ENCODE results near the gene HMX3.

The HMX3 gene

DNA sequence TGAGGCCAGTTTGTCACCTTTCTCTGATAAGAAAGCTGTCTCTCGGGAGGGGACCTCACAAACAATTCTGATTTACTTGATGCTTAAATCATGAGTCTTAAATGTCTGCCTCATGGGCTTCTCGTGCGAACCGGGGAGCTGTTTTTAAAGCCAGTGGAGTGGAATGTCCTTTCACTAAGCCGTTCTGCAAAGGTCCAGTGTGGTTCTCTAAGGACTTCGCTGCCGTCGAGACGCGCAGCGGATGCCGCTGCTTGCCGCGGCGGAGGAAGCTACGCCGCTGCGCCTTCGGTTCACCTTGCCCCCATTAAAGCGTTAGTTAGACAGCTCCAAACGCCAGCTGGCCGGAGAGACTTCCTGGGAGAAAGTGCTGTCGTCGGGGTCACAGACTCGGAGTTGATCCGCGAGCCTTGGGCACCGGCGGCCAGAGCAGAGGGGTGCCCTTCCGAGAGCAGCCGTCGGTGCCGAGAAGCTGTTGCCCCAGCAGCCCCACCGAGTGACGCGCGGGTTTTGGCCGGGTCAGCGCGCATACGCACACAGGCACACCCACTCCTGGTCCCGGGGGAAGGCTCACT, 1.3 kb upstream of the HMX3 start:
- no peak for DNase-seq (ENCODE audit: low read depth)

DNA sequence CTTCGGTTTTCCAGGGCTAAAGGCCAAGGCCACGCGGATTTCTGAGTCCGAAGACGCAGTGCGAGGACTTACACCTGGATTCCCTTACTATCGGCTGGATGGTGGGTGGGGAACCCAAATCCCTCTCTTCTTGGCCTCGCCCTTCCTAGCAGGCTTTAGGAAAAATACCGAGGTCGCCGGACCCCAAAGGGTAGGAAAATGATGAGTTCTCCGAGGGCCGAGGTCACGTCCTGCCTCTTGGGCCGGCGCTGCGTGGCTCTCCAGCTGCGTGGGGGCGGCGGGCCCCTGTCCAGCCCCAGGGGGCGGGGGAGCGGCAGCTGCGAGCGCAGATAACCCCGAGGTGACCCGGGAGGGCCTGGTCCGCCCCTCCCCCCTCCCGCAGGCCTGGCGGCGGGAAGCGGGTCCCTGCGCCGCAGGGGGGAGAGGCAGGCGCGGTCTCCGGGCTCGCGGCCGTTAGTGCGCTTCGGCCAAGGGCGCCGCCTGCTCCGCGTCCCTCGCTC, 805 bp upstream of the HMX3 start:
- no peak for DNase-seq (ENCODE audit: low read depth)

DNA sequence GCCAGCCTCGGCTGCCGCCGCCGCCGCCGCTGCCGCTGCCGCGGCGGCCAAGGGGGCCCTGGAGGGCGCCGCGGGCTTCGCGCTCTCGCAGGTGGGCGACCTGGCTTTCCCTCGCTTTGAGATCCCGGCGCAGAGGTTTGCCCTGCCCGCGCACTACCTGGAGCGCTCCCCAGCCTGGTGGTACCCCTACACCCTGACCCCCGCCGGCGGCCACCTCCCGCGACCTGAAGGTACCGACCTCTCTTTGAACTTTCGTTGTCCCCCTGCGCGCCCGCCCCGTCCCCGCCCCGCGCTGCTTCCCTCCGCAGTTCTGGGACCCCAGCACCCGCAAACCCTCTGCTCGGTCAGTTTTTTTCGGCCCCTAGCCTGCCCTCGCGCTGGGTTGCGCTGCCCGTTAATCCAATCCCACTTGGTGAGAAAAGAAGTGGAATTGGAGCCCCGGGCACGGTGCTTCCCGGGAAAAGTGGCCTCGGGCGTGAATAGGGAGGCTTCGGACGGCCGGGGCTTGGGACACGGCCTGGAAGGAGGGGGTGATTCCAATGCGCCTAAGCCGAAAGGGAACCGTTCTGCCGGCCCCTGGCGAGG, 543 bp downstream of the HMX3 start:
- no peak for DNase-seq (ENCODE audit: low read depth)

DNA sequence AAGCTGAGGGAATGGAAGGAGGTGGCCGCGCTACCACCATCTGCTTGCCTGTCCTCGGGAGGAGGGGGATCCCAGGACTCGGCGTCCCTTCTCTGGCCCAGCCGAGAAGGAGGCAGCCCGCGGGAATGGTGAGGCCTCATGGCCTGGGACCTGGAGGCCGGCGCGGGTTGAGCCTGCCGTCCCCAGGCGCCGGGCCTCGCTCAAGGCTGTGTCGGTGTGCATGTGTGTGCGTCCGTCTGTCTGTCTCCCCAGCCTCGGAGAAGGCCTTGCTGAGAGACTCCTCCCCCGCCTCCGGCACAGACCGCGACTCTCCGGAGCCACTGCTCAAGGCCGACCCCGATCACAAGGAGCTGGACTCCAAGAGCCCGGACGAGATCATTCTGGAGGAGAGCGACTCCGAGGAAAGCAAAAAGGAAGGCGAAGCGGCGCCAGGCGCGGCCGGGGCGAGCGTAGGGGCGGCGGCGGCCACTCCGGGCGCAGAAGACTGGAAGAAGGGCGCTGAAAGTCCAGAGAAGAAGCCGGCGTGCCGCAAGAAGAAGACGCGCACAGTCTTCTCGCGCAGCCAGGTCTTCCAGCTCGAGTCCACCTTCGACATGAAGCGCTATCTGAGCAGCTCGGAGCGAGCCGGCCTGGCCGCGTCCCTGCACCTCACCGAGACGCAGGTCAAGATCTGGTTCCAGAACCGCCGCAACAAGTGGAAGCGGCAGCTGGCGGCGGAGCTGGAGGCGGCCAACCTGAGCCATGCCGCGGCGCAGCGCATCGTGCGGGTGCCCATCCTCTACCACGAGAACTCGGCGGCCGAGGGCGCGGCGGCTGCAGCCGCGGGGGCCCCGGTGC, 1.3 kb downstream of the HMX3 start:
- DNase-seq (ENCODE audit: low read depth) = no peak

GRCh38 chr10:123139165-123139520, 3.4 kb downstream of the HMX3 start:
- DNase-seq (ENCODE audit: low read depth) = no peak

DNA sequence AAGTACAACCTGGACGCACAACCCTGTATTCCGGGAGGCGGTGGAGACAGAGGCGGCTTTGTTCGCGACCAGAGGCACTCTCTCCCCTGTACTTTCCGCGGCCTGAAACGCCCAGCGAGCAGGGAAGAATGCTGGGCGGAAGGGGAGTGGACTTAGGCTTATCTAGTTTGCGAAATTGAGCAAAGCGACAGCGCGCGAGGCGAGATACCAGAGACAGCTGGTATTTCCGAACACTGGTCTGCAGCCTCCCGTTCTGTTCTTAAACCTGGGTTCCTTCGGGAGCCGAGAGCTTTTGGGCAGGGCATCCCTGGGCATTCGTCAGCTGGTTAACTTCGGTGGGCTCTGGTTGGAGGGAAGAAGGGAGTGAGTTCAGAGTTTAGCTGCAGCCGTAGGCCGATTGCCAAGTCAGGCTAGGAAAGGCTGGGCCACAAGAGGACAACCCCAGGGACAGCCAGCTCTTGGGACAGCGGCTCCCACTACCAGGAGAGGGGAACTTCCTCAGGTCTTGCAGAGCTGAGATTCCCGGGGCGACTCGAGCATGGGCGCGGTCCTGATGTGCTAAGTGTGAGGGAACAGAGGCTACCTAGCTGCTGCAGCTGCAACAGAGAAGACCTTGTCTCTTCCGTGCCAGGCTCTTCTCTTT, 3.9 kb downstream of the HMX3 start:
- no peak for DNase-seq (ENCODE audit: low read depth)

DNA sequence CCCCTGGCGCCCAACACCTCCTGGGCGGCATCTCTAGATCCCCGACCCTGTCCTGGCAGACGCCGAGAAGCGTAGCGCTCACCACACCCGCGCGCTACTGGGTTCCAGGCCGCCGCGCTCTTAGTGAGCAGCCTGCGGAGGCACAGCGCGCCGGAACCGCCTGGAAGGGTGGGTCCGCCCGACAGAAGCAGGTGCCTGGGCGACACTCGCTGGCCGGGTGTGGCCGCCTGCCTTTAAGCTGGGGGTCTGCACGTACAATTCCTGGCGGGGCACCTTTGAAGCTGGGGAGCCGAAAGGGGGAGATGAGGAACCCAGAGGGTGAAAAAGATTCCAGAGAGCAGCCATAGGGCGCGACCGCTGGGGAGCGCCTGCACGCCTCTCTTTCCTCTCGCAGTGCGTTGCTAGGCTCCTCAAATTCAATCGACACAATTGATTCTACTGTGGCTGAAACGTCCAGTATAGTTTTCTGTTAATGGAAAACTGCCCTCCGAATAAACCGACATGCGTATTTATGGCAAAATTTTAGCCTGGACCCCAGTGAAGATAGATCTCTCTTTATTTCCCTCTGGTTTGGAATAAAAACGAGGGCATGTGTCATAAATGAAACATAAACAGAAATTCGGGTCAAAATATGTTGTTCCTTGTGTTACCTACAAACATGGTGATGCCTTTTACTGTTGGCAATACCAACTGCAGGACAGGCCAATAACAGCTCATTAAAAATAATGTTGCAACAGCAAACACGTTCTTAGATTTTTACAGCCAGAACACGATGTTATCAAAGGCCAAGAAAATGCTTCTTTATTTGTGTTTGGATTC, 4.6 kb downstream of the HMX3 start:
- no peak for DNase-seq (ENCODE audit: low read depth)

GRCh38 chr10:123140983-123141390, 5.2 kb downstream of the HMX3 start:
- DNase-seq (ENCODE audit: low read depth) = no peak

GRCh38 chr10:123141791-123142700, 6.3 kb downstream of the HMX3 start:
- no peak for DNase-seq (ENCODE audit: low read depth)

GRCh38 chr10:123142701-123143161, 7.0 kb downstream of the HMX3 start:
- no peak for DNase-seq (ENCODE audit: low read depth)

DNA sequence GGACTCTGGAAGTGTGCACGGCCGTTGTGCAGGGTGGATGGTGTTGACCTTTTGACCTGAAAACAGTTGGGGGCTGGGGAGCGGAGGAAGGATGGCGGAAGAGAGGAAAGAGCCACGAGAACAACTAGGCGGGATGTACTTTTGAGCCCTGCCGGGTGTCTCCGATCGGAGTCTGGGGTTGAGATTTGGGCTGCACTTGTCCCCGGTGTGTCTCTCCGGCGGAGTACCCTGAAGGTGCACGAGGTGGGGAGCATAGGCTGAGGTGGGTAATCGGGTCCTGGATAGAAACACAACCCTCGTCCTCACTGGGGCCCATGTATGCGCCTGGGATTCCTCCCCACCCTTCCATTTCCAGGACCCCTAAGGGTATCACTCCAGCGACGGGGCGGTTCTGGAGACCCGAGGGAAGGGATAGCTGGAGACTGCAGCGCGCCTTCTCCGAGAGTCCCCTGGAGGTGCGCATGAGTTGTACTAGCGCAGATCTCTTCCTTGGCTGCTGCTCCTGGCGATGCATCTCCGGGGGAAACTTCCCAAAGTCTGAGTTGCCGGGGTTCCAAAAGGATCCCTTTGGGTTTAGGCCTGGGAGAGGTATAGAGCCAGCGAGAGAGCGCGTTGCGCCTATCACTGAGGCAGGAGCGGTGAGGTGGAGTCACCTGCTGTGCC, 7.5 kb downstream of the HMX3 start:
- DNase-seq (ENCODE audit: low read depth) = no peak

DNA sequence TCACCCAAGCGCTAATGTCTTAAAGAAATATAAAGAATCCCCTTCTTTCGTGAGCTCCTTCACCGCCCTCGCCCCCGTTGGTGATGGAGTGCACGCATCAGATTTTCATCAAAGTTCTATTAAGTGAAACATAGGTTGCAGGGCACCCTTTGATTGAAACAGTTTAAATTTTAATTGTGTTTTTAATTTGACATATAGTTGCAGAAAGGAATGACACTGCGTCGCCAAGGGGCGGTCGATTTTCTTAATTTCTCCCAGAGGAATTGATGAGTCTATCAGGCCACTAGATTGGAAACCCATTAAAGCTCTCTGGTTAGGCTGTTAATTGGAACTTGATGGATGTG, 8.0 kb downstream of the HMX3 start:
- no peak for DNase-seq (ENCODE audit: low read depth)

GRCh38 chr10:123144697-123145541, 9.1 kb downstream of the HMX3 start:
- DNase-seq (ENCODE audit: low read depth) = no peak

DNA sequence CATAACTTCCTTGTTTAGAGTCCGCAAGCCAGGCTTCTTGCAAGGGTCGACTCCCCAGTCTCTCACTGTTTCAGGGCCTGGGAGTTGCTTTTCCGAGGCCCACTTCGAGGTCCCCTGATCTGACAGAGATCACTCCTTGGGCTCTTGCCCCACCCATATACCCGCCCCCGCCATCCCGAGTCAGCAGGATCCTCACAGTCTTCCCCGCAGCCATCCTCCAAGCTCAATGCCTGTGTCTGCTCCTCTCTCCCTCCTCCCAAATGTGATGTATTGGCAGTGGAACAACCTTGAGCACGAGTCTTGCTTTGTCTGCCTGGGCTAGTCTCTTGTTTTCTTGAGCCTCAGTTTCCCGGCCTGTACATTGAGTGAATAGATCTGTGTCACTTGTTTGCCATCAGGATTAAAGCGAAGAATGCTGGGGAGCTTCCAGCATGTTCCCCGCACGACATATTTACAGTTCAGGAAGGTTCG, 9.8 kb downstream of the HMX3 start:
- DNase-seq (ENCODE audit: low read depth) = no peak

DNA sequence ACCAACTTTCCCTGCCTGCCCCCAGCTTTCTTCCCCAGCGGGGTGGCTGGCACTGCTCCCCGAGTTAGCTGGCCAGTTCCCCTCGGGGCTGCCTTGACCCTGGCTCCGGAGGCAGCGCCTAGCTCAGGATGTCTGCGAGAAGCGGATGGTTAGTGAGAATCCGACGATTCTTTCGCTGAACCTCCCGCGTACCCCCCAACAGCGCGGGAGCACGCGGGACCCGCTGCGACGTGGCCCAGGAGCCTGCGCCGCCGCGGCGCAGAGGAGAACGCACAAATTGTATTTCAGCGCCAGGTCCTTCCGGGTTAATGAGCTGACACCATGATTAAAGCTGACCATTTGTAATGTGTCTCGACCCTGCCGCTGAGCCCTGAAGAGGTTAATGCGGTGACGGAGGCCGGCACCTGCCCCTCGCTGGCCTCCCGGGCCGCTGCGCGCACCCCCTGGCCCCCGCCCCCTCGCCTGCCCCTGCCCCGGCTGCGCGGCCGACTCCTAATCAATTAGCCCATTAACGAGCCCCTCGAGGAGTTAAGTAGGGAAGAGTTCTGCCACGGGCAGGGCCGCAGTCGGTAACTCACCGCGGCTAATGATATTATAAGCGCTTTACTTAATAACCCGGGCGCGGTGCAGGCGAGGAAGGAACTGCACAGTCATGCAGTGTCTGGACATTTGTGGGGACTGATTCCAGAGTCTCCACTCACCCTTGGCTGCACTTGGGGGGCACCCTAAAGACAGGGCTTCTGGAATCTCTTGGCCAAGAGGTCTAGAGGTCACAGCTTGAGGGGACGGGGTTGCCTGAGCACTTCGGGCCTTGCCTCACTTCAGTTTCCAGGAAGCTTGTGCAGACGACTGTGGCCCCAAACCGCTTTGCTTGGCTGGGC, 10.5 kb downstream of the HMX3 start:
- no peak for DNase-seq (ENCODE audit: low read depth)

- DNase-seq (ENCODE audit: low read depth) = no peak
These were observed 11.3 kb downstream of the HMX3 start for GRCh38 chr10:123146894-123147634.

DNA sequence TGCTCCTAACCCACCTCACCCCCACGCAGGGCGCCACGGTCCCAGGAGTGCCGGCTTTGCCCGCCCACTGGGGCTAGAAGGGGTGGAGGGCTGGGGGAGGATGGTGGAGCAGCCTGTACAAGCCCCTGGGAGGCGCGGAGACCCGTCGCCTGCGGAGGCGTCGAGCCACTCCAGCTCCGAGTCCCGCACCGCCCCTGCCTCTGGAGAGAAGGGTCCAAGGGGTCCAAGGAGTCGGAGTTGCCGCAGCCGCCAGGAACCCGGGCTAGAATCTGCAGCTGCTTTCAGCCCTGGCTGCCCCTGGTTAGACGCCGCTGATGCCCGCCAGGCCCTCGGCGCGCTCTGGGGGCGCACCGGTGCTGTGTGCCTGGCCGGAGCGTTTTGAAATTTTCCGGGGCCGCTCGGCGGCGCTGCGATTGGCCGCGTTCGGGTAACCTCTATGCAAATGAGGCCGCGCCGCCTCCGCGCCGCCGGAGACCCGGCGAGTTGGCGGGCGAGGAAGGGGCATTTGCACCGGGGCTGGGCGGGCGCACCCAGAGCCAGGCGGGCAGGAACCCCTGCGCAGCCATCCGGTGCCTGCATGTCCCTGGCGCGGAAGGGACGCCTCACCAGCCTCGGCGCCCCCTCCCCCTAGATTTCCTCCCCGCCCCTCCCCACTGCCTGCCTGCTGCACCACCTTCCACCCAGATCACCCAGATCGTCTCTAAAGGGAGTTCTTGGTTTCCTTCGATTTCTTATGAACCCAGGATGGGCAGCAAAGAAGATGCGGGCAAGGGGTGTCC, 12.1 kb downstream of the HMX3 start, which contains the start of gene HMX2:
Gene HMX2, plus strand, starts transcription at position 502 of the 779 bp plus-strand sequence. Its CDS starts 243 bp downstream, at position 745.
- DNase-seq (ENCODE audit: low read depth) = no peak
